Measurements from ENCODE around the gene RBMS1.

The RBMS1 gene

GRCh38 chr2:160238392-160238791 lies 255.2 kb downstream of the RBMS1 start:
- Histone ChIP-seq H3K36me3 (replicated peaks; ENCODE audit: low read depth, low read length) (no peaks in the 10 kb centered on the region), H2AFZ (ENCODE audit: low read depth, low read length) (no peak overlapping the region), H3K4me1 (ENCODE audit: low read length) (no peaks in the 10 kb centered on the region), H4K20me1 (ENCODE audit: insufficient read depth, low read length) (no peaks in the 10 kb centered on the region), H3K9ac (ENCODE audit: low read length) (no peak overlapping the region), H3K79me2 (ENCODE audit: low read length) (no peaks in the 10 kb centered on the region), H3K27me3 (ENCODE audit: low read depth, low read length) (0 out of 2 replicates have a peak, but pooled peaks cover 18% of the 10 kb centered on the region), H3K4me3 (ENCODE audit: low read length) (no peak overlapping the region), H3K4me2 (ENCODE audit: low read length) (no peak overlapping the region), H3K9me3 (ENCODE audit: insufficient read depth, low read length) (no peaks in the 10 kb centered on the region), H3K27ac (ENCODE audit: low read length) (no peak overlapping the region)
- TF ChIP-seq EZH2phosphoT487 (IDR thresholded peaks at IDR 0.05; ENCODE audit: low read depth), result no peak
- no peak for TF ChIP-seq CTCF (IDR thresholded peaks at IDR 0.05; ENCODE audit: low read depth, low read length)

GRCh38 chr2:160232905-160233475 lies 260.6 kb downstream of the RBMS1 start:
- H3K36me3 ChIP-seq (replicated peaks; ENCODE audit: low read depth, low read length), result no peaks in the 10 kb centered on the region
- TF ChIP-seq EZH2phosphoT487 (IDR thresholded peaks at IDR 0.05; ENCODE audit: low read depth), result no peak
- no peak for TF ChIP-seq CTCF (IDR thresholded peaks at IDR 0.05; ENCODE audit: low read depth, low read length)
- no peak overlapping the region for H3K27ac ChIP-seq (ENCODE audit: low read length)
- peaks cover 17% of the 10 kb centered on the region for H3K4me1 ChIP-seq (ENCODE audit: low read length)
- H3K9me3 ChIP-seq (ENCODE audit: insufficient read depth, low read length), result no peaks in the 10 kb centered on the region
- H4K20me1 ChIP-seq (ENCODE audit: insufficient read depth, low read length), result no peaks in the 10 kb centered on the region
- H2AFZ ChIP-seq (ENCODE audit: low read depth, low read length), result no peak overlapping the region
- no peak overlapping the region for H3K4me3 ChIP-seq (ENCODE audit: low read length)
- no peak overlapping the region for H3K4me2 ChIP-seq (ENCODE audit: low read length)
- H3K27me3 ChIP-seq (ENCODE audit: low read depth, low read length), result peaks cover 16% of the 10 kb centered on the region; the same call in 1 of the 2 replicates
- H3K9ac ChIP-seq (ENCODE audit: low read length), result no peak overlapping the region
- no peaks in the 10 kb centered on the region for H3K79me2 ChIP-seq (ENCODE audit: low read length)

DNA sequence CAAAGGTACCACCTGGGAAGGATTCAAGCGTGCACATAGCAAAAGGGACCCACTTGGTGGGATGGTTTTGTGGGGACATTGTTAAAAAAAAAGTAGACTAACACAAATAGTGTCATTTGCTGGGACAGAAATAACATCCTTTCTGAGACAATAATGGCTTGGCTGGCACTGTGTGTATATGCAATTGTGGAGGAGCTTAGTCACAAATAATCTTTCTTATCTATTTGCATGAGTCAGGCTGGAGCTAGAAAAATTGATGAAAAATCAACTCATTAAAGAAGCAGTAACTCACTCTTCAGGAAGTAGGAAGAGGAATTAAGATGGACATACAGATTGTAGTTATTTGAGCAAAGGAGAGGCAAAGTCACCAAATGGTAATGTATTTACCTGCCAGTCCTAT lies 264.0 kb downstream of the RBMS1 start:
- no peak overlapping the region for H3K9ac ChIP-seq (ENCODE audit: low read length)
- peaks cover 33% of the 10 kb centered on the region for H3K27me3 ChIP-seq (ENCODE audit: low read depth, low read length)
- no peaks in the 10 kb centered on the region for H3K79me2 ChIP-seq (ENCODE audit: low read length)
- H3K4me1 ChIP-seq (ENCODE audit: low read length), result peaks cover 39% of the 10 kb centered on the region
- no peaks in the 10 kb centered on the region for H4K20me1 ChIP-seq (ENCODE audit: insufficient read depth, low read length)
- TF ChIP-seq CTCF (IDR thresholded peaks at IDR 0.05; ENCODE audit: low read depth, low read length) (no peak), EZH2phosphoT487 (IDR thresholded peaks at IDR 0.05; ENCODE audit: low read depth) (no peak)
- no peaks in the 10 kb centered on the region for H3K9me3 ChIP-seq (ENCODE audit: insufficient read depth, low read length)
- no peak overlapping the region for H3K4me2 ChIP-seq (ENCODE audit: low read length)
- no peak overlapping the region for H2AFZ ChIP-seq (ENCODE audit: low read depth, low read length)
- no peak overlapping the region for H3K27ac ChIP-seq (ENCODE audit: low read length)
- no peaks in the 10 kb centered on the region for H3K36me3 ChIP-seq (replicated peaks; ENCODE audit: low read depth, low read length)
- H3K4me3 ChIP-seq (ENCODE audit: low read length), result no peak overlapping the region

- H2AFZ ChIP-seq (ENCODE audit: low read depth, low read length), result no peak overlapping the region
- peaks cover 50% of the 10 kb centered on the region for H3K4me1 ChIP-seq (ENCODE audit: low read length)
- no peak overlapping the region for H3K27ac ChIP-seq (ENCODE audit: low read length)
- no peaks in the 10 kb centered on the region for H4K20me1 ChIP-seq (ENCODE audit: insufficient read depth, low read length)
- peaks cover 34% of the 10 kb centered on the region for H3K27me3 ChIP-seq (ENCODE audit: low read depth, low read length)
- no peak overlapping the region for H3K9ac ChIP-seq (ENCODE audit: low read length)
- H3K36me3 ChIP-seq (replicated peaks; ENCODE audit: low read depth, low read length), result no peaks in the 10 kb centered on the region
- no peaks in the 10 kb centered on the region for H3K79me2 ChIP-seq (ENCODE audit: low read length)
- no peak overlapping the region for H3K4me3 ChIP-seq (ENCODE audit: low read length)
- no peaks in the 10 kb centered on the region for H3K9me3 ChIP-seq (ENCODE audit: insufficient read depth, low read length)
- no peak for TF ChIP-seq CTCF (IDR thresholded peaks at IDR 0.05; ENCODE audit: low read depth, low read length)
- TF ChIP-seq EZH2phosphoT487 (IDR thresholded peaks at IDR 0.05; ENCODE audit: low read depth), result no peak
- no peak overlapping the region for H3K4me2 ChIP-seq (ENCODE audit: low read length)
Observed at GRCh38 chr2:160228141-160228917, 265.3 kb downstream of the RBMS1 start.

Measured in OCI-LY3 (cell line).